ENCODE data around the gene SWI5.

DNA sequence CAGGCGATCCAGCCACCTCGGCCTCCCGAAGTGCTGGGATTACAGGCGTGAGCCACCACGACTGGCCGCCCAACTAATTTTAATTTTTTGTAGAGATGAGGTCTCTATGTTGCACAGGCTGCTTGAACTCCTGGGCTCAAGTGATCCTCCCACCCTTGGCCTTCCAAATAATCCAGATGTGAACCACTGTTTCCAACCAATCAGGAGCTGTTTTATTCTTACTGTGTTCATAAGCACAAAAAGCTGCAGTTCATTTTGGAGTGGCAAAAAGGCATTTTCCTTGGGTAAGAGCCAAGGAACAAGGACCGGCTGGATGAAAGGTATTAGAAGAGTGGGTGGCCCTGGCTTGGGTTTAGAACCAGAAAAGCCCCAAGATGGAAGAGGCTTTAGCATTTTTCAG is 59.1 kb downstream of the SWI5 start:
- TF ChIP-seq POLR2A (IDR thresholded peaks at IDR 0.05), result no peak
- TF ChIP-seq, protein P1, sequence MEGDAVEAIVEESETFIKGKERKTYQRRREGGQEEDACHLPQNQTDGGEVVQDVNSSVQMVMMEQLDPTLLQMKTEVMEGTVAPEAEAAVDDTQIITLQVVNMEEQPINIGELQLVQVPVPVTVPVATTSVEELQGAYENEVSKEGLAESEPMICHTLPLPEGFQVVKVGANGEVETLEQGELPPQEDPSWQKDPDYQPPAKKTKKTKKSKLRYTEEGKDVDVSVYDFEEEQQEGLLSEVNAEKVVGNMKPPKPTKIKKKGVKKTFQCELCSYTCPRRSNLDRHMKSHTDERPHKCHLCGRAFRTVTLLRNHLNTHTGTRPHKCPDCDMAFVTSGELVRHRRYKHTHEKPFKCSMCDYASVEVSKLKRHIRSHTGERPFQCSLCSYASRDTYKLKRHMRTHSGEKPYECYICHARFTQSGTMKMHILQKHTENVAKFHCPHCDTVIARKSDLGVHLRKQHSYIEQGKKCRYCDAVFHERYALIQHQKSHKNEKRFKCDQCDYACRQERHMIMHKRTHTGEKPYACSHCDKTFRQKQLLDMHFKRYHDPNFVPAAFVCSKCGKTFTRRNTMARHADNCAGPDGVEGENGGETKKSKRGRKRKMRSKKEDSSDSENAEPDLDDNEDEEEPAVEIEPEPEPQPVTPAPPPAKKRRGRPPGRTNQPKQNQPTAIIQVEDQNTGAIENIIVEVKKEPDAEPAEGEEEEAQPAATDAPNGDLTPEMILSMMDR (IDR thresholded peaks at IDR 0.05), result no peak
